GM18526 (cell line): ENCODE data around the gene PARVA.

Source experiments
- POLR2A ChIP-seq: IDR thresholded peaks from 3 replicates; pipeline ENCODE4 v1.6.1; 2011; ENCODE audit not compliant: insufficient read length; ENCODE audit errors: extremely low read depth

Gene PARVA

DNA sequence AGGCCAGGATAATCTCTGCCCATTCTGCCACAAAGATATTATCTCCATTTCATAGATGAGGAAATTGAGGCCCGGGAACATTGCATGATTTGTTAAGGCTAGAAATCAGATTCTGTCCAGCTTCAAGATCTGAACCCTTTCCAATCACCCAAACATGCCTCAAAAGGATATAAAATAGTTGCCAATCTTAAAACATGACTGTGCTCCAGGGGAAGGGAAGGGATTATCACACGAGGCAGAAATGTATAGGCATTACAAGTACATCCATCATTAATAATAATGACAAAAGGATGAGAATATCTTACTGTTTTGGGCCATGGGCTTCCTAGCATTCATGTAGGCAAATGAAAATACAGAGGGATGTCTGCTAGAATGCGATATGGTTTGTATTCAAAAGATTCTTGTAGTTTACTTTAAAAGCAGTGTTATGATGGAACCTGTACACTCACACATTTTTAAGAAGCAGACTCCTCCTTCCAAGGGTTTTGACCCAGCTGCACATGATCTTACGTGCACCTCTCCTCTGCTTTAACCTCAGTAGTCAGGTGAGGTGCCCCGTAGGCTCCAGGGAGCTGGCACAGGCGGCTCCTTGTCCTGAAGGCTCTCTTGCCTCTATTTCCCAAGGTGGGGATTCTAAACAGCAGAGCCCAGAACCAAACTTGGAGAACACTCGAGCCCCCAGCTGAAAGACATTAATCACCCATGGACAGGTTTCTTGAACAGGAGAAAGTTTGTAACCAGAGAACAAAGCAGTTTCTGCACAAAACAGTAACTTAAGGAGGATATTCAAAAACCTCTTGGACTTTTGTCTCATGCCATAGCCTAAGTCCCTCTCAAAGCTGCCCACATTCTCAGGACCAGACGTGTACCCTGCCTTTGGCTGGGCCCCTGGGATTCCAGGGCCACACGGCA is 36.0 kb downstream of the PARVA start:
- TF ChIP-seq POLR2A: no peak

- no peak for TF ChIP-seq POLR2A
Observed at GRCh38 chr11:12414611-12415010, 37.2 kb downstream of the PARVA start.

- TF ChIP-seq POLR2A: no peak
Observed at GRCh38 chr11:12415342-12415966, 38.1 kb downstream of the PARVA start.

DNA sequence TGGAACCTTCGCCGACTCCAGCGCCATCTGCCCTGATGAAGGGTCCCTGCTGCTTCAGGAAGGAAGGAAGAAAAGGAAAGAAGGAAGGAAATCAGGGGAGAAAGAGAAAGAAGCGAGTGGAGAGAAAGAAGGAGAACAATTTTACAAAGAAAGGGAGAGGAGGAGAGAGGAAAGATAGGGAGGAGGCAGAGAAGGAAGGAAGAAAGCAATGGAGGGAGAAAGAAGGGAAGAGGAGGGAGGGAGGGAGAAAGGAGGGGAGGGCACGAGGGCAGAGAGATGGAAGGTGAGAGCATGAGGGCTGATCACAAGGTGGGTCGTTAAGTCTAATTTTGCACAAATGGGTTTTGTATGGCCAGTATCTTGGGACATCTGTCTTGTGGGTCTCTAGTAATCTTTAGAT is 39.2 kb downstream of the PARVA start:
- no peak for TF ChIP-seq POLR2A

DNA sequence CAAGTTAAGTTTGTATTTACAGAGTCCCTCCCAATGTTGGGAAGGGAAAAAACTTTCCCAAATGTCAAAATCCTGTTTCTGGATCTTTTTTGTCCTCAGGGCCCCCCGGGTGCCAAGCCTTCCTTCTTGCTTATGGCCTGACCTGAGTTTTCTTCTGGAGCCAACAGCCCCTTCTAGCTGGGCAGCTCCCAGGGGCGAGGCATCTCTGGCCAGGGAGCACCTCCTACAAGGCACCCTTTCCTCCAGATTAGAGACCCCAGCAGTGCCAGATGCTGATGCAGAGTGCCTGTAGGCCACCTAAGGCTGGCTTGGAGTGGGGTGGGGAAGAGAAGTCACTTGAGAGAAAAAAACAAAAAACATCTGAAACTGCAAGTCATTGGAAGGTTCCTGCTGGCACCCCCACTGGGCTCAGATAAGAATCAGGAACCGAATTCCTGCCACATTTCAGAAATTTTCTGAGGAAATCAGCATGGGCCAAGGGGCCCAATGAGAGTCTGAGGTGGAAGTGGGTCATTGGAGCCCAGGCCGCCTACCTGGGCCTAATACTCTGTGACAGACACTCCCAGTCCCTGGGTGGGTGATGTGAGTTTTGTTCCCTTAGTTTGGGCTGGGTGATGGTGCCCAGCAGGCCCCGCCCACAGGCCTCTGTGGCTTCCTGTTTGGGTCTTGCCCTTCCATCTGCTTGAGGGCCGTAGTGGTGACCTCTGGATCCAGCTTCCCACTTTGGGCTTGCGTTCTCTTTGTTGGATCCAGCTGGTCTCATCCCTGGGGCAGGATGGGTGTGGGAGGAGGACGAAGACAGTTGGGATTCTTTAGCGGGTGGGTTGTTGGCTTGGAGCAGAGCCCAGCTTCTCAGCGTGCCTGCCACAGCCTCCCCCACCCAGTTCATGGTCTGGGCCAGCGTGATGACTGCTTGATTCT is 40.6 kb downstream of the PARVA start:
- no peak for TF ChIP-seq POLR2A

DNA sequence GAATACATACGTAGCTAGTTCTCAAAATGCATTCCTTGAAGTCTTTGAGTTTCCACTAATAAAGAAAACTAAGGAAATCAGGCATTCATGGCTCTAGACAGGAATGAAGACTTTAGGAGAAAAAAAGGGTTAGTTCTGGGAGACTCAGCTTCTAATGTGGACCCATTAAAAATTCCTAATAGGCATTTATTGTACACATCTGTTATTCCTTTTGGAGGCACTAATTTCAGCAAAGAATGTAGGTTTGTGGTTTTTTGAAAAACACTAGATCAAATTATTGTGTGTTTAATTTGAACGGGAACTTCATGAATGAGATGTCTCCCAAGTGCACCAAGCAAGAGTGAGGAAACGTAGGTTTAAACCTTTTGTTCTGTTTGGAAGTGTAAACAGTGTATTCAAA is 42.7 kb downstream of the PARVA start:
- TF ChIP-seq POLR2A: no peak

DNA sequence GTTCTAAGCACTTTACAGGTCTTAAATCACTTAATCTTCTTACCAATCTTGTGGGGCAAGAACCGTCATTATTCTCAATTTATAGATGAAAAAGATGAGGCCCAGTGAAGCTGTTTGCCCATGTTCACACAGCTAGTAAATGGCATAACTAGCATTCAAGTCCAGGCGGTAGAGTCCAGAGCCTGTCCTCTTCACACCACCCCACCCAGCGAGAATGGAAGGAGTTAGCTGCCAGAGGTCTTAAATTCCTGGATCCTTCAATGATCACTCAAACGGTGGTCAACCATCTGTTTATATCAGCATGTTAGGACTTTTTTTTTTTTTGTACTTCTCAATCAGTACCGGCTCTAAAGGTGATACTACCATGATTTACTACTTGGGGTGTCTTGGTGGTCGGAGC is 43.3 kb downstream of the PARVA start:
- no peak for TF ChIP-seq POLR2A

DNA sequence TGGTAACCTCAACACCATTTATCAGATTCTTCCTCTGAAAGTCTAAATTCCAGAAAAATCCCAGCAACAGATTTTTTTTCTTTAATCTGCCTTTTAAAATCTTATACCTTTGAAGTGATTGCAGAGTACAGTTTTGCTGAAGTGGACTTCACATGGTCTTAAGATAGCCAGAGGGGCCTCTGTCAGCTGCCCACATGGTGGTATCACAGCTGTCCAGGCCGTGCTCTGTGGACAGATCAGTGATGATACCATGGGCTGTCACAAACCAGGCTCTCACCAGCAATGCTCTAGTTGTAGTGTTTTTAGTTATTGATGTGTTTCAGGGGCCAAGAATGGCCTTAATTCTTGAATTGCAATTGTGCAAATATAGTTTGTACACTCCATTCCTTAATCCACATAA is 44.0 kb downstream of the PARVA start:
- TF ChIP-seq POLR2A: no peak

- no peak for TF ChIP-seq POLR2A
Observed at GRCh38 chr11:12426176-12426575, 48.8 kb downstream of the PARVA start.

- TF ChIP-seq POLR2A: no peak
Observed at GRCh38 chr11:12429155-12429554, 51.8 kb downstream of the PARVA start.

GRCh38 chr11:12430351-12430750 is 53.0 kb downstream of the PARVA start:
- TF ChIP-seq POLR2A: no peak

GRCh38 chr11:12430954-12431595 is 53.7 kb downstream of the PARVA start:
- TF ChIP-seq POLR2A: no peak

DNA sequence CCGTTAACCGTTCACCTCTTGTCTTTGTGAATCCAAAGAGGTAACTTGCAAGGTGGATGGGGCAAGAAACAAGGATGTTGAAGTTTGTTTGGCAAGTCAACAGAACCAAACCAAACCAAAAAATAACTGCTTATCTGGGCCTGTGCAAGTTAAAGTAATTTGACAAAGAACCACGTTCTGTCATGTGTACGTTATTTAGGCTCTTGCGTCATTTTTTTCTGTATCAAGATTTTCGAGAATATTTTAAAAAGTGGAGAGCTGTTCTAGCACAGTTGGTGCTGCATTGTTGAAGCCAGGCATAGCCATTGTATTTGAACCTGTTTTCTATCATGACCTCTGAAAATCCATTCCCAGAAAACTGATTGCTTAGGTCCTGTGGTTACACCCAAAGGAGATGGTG is 55.1 kb downstream of the PARVA start:
- no peak for TF ChIP-seq POLR2A

DNA sequence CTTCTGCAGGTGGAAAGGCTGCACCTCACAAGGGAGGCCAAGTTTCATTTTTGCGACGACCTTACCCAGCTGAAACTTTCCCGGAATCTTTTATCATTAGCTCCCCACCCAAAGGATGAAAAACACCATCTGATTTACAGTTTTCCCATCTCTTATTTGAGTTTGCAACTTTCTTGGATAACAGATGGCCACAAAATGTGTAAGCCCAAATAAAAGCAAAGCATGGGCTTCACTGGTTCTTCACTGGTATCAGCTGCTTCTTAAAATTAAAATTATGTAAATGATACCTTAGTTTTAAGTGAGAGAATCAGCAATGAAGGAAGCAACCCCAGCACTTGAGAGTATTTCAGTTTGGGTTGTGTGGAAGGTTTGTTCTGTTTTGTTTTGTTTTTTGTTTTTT is 55.8 kb downstream of the PARVA start:
- no peak for TF ChIP-seq POLR2A
